ENCODE data around the gene STOX2. TPM values are rescaled to one million over a fixed set of nuclear protein-coding genes. Genes with fewer than 3 reads are reported as not detected.

The STOX2 gene
- polyA plus RNA-seq, 1 donor from 2014 or later, result 26.1 TPM

DNA sequence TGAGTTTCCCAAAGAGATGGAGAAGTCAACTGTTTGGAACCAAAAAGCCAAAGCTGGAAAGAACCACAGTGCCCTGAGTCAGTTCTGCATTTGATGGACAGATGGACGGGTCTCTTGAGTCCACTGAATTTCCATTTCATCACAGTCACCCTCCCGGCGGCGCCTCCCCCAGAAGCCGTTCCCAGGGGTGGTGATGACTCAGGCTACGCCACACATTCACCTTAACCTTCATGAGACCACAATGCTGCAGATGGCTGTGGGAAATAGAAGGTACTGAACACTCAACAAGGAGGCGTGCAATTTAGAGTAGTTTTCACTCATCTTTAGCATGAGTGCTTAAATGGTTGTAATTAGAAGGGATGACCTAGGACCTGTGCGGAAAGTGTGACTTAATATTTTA is 61.3 kb downstream of the STOX2 start:
- Histone ChIP-seq H3K27me3 (ENCODE audit: insufficient read depth, low read depth, low read length) (no peaks in the 10 kb centered on the region), H3K4me2 (ENCODE audit: low read length) (no peak overlapping the region), H3K4me3 (ENCODE audit: low read length) (no peak overlapping the region), H3F3A (ENCODE audit: insufficient read depth, low read length, poor library complexity, severe bottlenecking) (peaks cover 6% of the 10 kb centered on the region), H3K9me3 (ENCODE audit: low read length) (no peaks in the 10 kb centered on the region), H3K9ac (ENCODE audit: low read length) (no peak overlapping the region), H4K20me1 (ENCODE audit: insufficient read depth) (no peaks in the 10 kb centered on the region), H3K9me2 (ENCODE audit: insufficient read depth, low read length) (no peaks in the 10 kb centered on the region), H3K36me3 (ENCODE audit: insufficient read depth, low read length) (no peaks in the 10 kb centered on the region), H2AFZ (ENCODE audit: low read depth, low read length) (no peak overlapping the region), H3K27ac (ENCODE audit: low read length) (no peak overlapping the region), H3K79me2 (replicated peaks; ENCODE audit: insufficient read depth, low read length) (peaks cover 53% of the 10 kb centered on the region)
- TF ChIP-seq POLR2AphosphoS5 (IDR thresholded peaks at IDR 0.05) (no peak), CTCF (IDR thresholded peaks at IDR 0.05; ENCODE audit: poor library complexity, severe bottlenecking) (no peak), EZH2 (IDR thresholded peaks at IDR 0.05; ENCODE audit: borderline replicate concordance, insufficient read depth, low read length, poor library complexity, severe bottlenecking) (no peak), MXI1 (conservative IDR thresholded peaks at IDR 0.05; ENCODE audit: poor library complexity, severe bottlenecking) (no peak), EP300 (conservative IDR thresholded peaks at IDR 0.05; ENCODE audit: poor library complexity, severe bottlenecking) (no peak), RAD21 (conservative IDR thresholded peaks at IDR 0.05) (no peak), TAF1 (IDR thresholded peaks at IDR 0.05; ENCODE audit: low read depth) (no peak), SMC3 (conservative IDR thresholded peaks at IDR 0.05; ENCODE audit: poor library complexity) (no peak)
- TF ChIP-seq, protein P1, sequence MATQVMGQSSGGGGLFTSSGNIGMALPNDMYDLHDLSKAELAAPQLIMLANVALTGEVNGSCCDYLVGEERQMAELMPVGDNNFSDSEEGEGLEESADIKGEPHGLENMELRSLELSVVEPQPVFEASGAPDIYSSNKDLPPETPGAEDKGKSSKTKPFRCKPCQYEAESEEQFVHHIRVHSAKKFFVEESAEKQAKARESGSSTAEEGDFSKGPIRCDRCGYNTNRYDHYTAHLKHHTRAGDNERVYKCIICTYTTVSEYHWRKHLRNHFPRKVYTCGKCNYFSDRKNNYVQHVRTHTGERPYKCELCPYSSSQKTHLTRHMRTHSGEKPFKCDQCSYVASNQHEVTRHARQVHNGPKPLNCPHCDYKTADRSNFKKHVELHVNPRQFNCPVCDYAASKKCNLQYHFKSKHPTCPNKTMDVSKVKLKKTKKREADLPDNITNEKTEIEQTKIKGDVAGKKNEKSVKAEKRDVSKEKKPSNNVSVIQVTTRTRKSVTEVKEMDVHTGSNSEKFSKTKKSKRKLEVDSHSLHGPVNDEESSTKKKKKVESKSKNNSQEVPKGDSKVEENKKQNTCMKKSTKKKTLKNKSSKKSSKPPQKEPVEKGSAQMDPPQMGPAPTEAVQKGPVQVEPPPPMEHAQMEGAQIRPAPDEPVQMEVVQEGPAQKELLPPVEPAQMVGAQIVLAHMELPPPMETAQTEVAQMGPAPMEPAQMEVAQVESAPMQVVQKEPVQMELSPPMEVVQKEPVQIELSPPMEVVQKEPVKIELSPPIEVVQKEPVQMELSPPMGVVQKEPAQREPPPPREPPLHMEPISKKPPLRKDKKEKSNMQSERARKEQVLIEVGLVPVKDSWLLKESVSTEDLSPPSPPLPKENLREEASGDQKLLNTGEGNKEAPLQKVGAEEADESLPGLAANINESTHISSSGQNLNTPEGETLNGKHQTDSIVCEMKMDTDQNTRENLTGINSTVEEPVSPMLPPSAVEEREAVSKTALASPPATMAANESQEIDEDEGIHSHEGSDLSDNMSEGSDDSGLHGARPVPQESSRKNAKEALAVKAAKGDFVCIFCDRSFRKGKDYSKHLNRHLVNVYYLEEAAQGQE (IDR thresholded peaks at IDR 0.05; ENCODE audit: borderline replicate concordance), result no peak

- Histone ChIP-seq H3K27me3 (ENCODE audit: insufficient read depth, low read depth, low read length) (no peaks in the 10 kb centered on the region), H3K4me3 (ENCODE audit: low read length) (no peak overlapping the region), H4K20me1 (ENCODE audit: insufficient read depth) (no peaks in the 10 kb centered on the region), H2AFZ (ENCODE audit: low read depth, low read length) (no peak overlapping the region), H3K4me2 (ENCODE audit: low read length) (no peak overlapping the region), H3F3A (ENCODE audit: insufficient read depth, low read length, poor library complexity, severe bottlenecking) (no peaks in the 10 kb centered on the region), H3K79me2 (replicated peaks; ENCODE audit: insufficient read depth, low read length) (peaks cover 44% of the 10 kb centered on the region), H3K9me2 (ENCODE audit: insufficient read depth, low read length) (no peaks in the 10 kb centered on the region), H3K36me3 (ENCODE audit: insufficient read depth, low read length) (no peaks in the 10 kb centered on the region), H3K9ac (ENCODE audit: low read length) (no peak overlapping the region), H3K9me3 (ENCODE audit: low read length) (no peaks in the 10 kb centered on the region), H3K27ac (ENCODE audit: low read length) (no peak overlapping the region)
- TF ChIP-seq EZH2 (IDR thresholded peaks at IDR 0.05; ENCODE audit: borderline replicate concordance, insufficient read depth, low read length, poor library complexity, severe bottlenecking), result no peak
- TF ChIP-seq, protein P1 (IDR thresholded peaks at IDR 0.05; ENCODE audit: borderline replicate concordance), result no peak
- no peak for TF ChIP-seq RAD21 (conservative IDR thresholded peaks at IDR 0.05)
- TF ChIP-seq SMC3 (conservative IDR thresholded peaks at IDR 0.05; ENCODE audit: poor library complexity), result no peak
- TF ChIP-seq POLR2AphosphoS5 (IDR thresholded peaks at IDR 0.05), result no peak
- TF ChIP-seq TAF1 (IDR thresholded peaks at IDR 0.05; ENCODE audit: low read depth), result no peak
- no peak for TF ChIP-seq EP300 (conservative IDR thresholded peaks at IDR 0.05; ENCODE audit: poor library complexity, severe bottlenecking)
- TF ChIP-seq MXI1 (conservative IDR thresholded peaks at IDR 0.05; ENCODE audit: poor library complexity, severe bottlenecking), result no peak
- no peak for TF ChIP-seq CTCF (IDR thresholded peaks at IDR 0.05; ENCODE audit: poor library complexity, severe bottlenecking)
Measured at GRCh38 chr4:183967266-183967665, 62.2 kb downstream of the STOX2 start.

Data from neural cell (in vitro differentiated cells).